Activated CD8-positive, alpha-beta memory T cell treated with anti-CD3 and anti-CD28 coated beads, Interleukin-2, amount 50 U/mL, for 48 hours (primary cell): Measurements from ENCODE around the gene TRAPPC14.
"Not testable (repeated sequence)": the region's sequence is repeated elsewhere in the genome, so short reads cannot be mapped to it uniquely, and the experiment has no call there.

ENCODE experiments used
- DNase-seq: peaks from one replicate; pipeline ENCODE4 v3.0.0-alpha.2; 2020

Gene TRAPPC14

DNA sequence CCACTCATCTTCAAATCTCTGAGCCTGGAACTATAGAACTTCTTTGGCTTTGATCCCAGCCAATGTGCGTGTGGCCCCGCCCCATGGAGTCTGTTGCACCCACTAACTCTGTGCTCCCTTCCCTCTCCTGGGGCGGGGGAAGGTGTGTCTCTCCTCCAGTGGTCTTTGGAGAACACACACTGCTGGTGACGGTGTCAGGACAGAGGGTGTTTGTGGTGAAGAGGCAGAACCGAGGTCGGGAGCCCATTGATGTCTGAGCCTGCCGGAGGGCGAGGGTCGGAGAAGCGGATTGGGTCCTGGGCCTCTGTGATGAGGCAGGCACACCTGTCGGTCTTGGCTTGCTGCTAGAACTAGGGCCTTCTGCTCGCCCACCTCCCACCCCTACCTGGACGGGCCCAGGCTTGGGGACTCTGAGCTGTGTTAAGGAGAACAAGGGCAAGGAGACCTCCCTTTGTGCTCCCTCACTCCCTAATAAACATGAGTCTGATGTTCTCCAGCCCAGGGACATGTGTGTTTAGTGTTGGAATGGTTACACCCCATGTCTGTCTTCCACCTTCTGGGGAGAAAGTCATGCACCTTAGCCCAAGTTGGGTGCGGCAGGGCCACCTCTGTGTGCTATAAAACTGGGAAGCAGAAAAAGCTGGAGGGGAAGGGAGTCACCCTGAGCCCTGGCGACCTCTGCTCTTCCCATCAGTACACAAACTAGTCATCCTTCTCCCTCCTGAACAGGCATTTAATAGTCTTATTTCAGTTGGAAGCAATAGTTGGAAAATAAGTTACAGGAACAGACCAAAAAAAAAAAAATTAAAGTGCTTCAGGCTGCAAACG lies 4.6 kb downstream of the TRAPPC14 start:
- DNase-seq, result no peak

DNA sequence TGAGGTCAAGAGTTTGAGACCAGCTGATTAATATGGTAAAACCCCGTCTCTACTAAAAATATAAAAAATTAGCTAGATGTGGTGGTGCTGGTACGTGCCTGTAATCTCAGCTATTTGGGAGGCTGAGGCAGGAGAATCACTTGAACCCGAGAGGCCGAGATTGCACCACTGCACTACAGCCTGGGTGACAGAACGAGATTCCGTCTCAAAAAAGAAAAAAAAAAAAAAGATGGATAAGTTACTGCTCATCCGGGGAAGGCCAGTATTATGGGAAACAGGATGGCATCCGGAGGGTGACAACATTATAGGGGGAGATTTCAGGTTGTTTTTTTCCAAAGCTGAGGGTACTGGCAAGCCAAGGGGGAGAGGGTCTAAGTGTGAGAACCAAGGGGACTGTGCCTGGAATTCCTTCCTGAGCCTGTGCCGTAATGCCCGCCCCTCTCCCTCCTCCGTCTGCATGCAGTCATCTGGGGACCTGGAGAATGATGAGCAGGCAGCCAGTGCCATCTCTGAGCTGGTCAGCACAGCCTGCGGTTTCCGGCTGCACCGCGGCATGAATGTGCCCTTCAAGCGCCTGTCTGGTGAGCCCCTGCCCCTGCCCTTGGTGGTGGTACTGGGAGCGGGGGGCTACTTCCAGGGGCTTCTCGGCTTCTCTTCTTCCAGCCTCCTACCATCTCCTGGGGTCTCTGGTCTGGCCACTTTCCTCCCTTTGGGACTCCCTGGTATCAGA lies 5.4 kb downstream of the TRAPPC14 start:
- no peak for DNase-seq

DNA sequence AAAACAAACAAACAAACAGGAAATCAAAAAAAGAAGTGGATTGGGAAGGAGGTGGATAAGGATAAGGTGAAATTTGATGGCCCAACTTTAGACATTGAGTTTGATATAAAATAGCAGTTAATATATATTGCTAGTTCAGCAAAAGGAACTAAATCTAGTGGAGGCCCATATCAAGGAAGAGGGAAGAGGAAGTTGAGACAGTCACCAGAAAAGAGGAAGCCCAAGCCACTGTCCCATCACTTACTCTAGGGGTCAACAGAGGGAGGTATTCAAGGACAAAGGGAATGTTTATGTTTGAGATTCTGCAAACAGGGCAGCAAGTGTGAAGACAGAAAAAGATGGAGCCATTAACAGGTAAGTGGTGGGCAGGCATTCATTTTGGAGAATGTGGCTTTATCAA lies 6.1 kb downstream of the TRAPPC14 start:
- DNase-seq, result no peak

DNA sequence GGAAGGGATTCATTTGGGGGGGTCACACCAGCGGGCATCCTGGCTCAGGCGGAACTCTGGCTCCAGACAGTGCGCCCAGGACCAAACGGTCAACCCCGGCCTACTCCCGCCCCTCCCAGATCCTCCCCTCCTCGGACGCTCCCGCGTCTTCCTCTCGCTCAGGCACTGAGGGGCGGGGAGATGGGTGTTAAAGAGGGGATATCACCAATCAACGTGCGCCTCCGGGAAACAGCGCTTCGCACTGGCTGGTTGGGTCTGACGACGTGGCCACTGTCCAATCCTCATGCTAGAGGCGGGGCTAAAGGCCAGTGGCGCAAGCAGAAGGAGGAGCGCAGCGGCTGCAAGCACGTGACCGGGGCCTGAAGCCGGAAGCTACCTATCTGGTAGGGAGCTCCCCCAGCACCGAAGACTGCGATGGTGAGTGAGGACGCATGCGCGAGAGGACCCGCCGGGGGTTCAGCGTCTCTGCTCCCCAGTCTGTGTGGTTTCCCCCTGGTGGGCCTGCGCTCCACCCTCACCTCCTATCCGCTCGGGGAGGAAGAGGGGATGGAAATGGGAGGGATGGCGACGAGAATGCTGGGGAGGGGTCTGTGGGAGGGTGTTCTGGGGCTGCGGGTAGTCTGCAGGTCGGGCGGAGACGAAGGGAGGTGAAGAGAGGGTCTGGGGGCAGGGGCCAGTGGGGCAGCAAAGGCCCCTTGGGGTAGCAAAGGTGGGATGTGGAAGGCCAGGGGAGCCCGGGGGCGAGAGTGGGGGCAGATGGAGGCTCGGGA lies 9.8 kb downstream of the TRAPPC14 start, which contains the start of gene LAMTOR4:
TSS of gene LAMTOR4 (plus strand) at position 360 of the 770 bp plus-strand sequence. CDS start at position 415, 55 bp downstream.
- DNase-seq, result peak; percentile 96

DNA sequence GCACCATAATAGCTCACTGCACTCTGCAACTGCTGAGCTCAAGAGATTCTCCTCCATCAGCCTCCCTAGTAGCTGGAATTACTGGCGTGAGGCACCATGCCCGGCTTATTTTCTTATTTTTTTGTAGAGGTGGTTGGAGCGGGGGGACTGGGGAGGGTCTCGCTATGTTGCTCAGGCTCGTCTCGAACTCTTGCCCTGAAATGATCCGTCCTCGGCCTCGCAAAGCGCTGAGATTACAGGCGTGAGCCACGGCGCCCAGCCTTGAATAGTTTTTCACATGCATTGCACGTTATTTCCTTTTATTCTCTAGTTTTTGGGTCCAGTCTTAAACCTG lies 10.3 kb downstream of the TRAPPC14 start:
- no peak for DNase-seq

DNA sequence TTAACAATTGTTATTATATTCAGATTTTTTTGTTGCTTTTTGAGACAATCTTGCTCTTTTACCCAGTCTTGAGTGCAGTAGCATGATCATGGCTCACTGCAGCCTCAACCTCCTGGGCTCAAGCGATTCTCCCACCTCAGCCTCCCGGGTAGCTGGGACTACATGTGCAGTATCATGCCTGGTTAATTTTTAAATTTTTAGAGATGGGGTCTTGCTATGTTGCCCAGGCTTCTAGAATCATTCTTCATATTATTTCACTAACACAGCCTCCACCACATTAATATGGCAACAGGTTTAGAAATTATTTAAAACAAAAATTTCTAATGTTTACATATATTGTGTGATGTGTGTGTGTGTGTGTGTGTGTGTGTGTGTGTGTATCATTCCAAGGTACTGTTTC lies 11.2 kb downstream of the TRAPPC14 start:
- no peak for DNase-seq

DNA sequence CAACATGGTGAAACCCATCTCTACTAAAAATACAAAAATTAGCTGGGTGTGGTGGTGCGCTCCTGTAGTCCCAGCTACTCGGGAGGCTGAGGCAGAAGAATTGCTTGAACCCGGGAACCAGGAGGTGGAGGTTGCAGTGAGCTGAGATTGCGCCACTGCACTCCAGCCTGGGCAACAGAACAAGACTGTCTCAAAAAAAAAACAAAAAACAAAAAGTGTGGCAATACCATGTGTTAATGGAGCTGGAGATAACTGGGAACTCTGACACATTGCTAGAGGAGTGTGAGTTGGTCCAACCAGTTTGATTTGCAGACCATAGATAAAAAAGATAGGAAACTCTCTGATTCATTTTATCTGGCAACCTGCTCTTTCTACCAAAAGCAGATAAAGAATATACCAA lies 12.2 kb downstream of the TRAPPC14 start:
- not testable (repeated sequence) for DNase-seq

DNA sequence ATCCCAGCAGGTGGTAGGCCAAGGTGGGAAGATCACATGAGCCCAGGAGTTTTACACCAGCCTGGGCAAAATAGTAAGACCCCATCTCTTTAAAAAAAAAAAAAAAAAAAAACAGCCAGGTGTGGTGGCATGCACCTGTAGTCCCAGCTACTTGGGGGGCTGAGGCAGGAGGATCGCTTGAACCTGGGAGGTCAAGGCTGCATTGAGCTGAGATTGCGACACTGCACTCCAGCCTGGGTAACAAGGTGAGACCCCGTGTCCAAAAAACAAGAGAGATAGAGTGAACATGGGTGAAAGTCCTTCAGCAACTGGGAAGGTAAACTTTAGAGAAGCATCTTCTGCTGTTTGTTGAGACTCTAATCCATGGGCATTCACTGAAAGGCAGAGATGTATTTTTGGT lies 16.1 kb downstream of the TRAPPC14 start:
- DNase-seq, result no peak

DNA sequence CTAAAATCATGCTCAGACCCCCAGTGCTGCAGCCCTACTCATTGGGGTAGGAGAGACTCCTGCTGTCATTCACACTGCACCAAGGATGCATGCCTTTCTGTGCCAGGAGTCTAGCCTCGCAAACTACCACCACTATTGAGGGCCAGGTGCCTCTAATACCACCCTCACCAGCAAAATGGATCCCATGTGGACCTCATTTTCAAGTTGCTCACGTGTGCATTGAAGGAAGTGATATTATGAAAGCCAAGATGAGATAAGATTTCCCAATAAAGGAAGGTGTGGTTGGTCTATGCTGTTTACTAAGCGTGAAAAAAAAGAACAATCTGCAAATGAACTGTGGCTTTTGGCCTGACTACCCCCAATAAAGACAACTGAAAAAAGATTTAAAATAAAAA lies 17.0 kb downstream of the TRAPPC14 start:
- no peak for DNase-seq

DNA sequence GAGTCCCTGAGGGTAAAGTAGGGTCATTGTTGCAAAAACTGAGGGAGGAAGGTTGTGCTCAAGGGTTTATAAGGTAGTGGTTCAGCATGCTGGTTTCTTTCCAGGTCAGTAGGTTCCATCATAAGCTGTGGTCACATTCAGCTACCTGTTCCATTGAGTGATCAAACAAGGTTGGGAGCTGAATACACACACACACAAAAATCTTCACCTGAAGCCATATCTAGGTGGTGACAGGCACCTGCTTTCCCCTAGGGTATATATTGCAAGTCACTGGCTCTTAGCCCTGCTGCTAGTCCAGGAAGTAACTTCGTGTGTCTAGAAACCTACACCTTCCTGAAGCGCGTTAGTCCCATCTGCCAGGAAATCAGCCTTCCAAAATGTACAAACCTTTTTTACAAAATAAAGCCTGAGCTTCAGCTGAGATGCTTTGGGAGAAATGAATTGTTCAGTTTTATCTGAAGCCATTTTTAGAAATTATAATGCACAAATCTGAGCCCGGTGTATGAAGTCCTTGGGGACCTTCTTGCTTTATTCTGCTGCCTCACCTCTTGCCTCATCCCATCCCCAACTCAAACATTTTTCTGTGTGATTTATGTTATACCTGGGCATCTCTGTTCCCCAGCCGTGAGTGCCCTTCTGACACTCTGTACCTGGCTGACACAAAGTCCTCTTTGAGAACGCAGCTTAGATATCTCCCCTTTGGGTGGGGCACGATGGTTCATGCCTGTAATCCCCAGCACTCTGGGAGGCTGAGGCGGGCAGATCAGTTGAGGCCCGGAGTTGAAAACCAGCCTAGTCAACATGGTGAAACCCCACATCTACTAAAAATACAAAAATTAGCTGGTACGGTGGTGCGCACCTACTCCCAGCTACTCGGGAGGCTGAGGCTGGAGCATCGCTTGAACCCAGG lies 20.4 kb downstream of the TRAPPC14 start:
- DNase-seq, result no peak

DNA sequence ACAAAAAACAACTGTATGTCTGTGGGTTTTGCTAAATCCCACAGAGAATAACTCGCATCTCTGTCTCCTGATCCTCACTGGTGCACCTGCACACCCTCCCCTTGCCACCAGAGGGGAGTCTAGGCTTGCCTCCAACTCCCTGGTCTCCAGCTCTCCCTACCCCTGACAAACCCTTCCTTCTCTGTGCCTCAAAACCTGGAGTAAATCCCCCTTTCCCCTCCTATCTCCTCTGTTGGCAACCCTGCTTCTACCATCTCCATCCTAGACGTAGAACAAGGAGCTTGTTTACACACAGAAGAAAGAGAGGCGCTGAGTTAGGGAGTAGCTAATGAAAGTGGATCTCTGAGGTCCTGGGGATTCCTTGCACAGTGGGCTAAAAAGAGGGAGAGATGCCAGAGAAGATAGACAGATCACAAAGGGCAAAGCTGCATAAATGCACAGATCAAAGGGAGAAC lies 25.8 kb downstream of the TRAPPC14 start:
- no peak for DNase-seq

DNA sequence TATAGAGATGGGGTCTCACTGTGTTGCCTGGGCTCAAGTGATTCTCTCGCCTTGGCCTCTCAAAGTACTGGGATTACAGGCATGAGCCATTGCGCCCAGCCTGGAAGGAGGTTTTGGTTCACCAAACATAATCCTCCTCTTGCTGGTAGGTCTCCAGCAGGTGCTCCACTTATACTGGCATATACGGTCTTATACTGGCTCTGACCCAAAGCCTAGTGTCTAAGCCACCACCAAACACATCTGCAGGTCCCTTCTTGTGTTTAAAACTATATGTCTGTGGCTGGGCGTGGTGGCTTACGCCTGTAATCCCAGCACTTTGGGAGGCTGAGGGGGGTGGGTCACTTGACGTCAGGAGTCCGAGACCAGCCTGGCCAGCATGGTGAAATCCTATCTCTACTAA lies 26.4 kb downstream of the TRAPPC14 start:
- DNase-seq, result no peak

DNA sequence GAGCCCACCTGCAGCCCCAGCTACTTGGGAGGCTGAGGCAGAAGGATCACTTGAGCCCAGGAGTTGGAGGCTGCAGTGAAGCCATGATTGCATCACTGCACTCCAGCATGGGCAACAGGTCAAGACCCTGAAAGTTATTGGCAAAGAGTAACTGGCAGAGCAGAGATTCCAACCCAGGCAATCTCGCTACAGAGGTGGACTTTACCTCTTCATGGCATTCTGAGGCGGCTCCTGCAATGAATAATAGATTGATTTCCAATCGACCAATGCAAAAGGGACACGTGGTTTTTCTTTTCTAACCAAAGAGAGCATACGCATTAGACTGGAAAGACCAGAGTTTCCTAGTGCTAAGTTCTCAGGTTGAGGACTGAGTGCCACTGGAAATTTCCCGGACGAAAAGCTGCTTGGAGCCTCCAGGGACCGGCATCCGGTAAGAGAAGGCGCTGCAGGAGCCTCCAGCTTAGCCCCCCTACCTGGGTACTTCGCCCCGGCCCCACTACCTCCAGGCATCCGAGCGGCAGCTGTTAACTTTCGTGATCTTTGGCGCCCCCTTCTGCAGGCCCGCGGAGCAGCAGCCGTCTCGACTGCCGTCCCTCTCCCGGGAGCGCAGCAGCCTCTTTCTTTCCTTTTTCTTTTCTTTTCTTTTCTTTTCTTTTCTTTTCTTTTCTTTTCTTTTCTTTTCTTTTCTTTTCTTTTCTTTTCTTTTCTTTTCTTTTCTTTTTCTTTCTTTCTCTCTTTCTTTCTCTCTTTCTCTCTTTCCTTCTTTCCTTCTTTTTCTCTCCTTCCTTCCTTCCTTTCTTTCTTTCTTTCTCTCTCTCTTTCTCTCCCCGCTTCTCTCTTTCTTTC lies 27.7 kb downstream of the TRAPPC14 start:
- DNase-seq, result peak; percentile 90

DNA sequence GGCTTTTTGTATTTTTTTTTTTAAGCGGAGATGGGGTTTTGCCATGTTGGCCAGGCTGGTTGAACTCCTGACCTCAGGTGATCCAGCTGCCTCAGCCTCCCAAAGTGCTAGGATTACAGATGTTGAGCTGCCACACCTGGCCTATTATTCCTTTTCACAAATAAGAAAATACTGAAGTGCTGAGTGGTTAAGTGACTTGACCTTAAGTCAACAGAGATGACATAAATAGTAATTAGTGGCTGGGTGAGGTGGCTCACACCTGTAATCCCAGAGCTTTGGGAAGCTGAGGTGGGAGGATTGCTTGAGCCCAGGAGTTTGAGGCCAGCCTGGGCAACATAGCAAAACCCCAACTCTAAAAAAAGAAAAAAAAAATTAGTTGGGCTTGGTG lies 28.3 kb downstream of the TRAPPC14 start:
- DNase-seq, result not testable (repeated sequence)

DNA sequence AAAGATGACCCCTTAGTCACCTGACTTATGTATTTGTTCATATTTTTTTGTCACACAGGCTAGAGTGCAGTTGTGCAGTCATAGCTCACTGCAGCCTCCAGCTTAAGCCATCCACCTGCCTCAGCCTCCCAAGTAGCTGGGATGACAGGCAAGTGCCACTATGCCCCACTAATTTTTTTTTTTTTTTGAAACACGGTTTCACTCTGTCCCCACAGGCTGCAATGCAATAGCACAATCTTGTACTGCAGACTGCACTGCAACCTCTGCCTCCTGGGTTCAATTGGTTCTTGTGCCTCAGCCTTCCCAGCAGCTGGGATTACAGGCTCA lies 29.9 kb downstream of the TRAPPC14 start:
- DNase-seq, result no peak

DNA sequence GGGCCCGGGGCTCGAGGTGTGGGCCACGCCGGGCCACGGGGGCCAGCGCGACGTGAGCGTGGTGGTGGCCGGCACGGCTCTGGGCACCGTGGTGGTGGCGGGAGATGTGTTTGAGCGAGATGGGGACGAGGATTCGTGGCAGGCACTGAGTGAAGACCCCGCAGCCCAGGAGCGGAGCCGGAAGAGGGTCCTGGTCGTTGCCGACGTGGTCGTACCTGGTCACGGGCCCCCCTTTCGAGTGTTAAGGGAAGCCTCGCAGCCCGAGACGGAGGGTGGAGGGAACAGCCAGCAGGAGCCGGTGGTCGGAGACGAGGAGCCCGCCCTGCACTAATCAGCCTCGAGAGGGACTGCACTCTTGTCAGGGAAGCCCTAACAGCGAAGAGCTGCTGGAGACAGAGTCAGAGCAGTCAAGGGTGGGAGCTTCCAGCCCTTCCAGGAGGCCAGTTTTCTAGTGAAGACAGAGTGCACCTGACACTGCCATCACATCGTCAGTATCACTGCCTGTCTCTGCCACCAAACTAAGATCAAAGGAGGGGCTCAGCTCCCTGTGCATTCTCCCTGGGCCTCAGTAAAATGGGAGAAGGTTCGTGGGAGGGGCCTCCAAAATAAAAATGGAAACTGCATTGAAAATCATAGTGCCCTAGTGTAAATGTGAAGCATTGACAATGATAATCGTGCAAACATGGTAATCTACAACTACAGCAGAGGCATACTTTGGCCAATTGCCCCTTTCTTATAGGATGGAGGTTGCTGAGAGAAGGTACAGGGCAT lies 30.5 kb downstream of the TRAPPC14 start:
- DNase-seq, result peak; percentile 74

DNA sequence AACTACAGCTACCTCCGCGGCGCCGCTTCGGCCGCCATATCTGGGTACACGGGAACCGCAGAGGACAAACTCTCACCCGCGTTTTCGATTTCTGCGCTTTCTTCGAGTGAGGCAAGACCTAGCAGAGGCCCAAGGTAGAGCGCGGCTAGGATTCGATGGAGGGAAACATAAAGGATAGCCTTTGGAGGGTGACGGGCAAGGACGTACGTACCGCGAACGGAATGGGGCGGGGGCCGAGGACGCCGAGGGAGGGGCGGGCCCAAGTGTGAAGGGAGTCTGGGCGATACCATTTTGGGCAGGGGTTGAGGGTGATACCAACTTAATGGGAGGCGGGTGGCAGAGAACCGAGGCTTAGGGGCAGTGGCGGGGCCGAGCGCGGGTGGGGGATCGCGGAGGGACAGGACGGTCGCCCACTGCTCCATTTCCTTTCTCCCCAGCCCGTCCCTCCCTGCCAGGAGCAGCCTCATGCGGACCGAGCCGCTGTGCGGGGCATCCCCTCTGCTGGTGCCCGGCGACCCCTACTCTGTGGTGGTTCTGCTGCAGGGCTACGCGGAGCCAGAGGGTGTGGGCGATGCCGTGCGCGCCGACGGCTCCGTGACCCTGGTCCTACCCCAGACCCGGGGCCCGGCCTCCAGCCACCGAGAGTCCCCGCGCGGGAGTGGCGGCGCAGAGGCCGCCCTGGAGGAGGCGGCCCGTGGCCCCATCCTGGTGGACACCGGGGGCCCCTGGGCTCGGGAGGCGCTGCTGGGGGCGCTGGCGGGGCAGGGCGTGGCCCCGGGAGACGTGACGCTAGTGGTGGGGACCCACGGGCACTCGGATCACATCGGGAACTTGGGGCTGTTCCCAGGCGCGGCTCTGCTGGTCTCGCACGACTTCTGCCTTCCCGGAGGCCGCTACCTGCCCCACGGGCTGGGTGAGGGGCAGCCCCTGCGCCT lies 31.3 kb downstream of the TRAPPC14 start, which contains the start of gene MBLAC1:
TSS of gene MBLAC1 (plus strand) at position 37 of the 935 bp plus-strand sequence. CDS start at position 466, 429 bp downstream.
- peak; percentile 95 for DNase-seq

DNA sequence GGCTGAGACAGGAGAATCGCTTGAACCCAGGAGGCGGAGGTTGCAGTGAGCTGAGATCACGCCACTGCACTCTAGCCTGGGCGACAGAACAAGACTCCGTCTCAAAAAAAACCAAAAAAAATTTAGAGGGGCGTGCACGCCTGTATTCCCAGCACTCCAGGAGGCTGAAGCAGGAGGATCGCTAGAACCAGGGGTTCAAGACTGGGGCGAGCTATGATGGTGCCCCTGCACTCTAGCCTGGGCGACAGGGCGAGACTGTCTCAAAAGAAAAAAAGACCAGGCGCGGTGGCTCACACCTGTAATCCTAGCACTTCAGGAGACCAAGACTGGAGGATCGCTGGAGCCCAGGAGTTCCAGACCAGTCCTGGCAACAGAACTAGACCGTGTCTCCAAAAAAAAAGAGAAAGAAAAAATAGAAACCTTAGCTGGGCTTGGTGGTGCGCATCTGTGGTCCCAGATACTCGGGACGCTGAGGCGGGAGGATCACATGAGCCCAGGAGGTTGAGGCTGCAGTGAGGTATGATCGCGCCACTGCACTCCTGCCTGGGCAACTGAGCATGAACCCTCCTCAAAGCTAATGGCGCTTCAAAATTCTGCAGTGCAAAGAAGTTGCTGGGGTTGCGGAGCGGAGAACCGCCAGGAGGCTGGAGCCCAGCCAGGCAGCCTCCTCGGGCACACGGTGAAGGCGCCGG lies 32.1 kb downstream of the TRAPPC14 start:
- peak; percentile 62 for DNase-seq
